HepG2 (cell line): ENCODE results near the gene PLB1. TPM values are rescaled to one million over a fixed set of nuclear protein-coding genes. Genes with fewer than 3 reads are reported as not detected.

ENCODE experiments used
- AGO2 ChIP-seq: fragments of 200-400 bp; formaldehyde crosslinking; optimal IDR thresholded peaks from 2 replicates; pipeline ENCODE3; 2017; ENCODE audit warnings: mild to moderate bottlenecking, low read depth, low read length, moderate library complexity
- EZH2 ChIP-seq: conservative IDR thresholded peaks from 2 replicates; pipeline ENCODE4 v1.6.1; 2012; ENCODE audit warnings: mild to moderate bottlenecking, low read depth, low read length, moderate library complexity
- GABPB1 ChIP-seq: IDR thresholded peaks from 2 replicates; pipeline ENCODE4 v1.6.1; 2016; ENCODE audit warnings: mild to moderate bottlenecking, missing genetic modification reagents, moderate library complexity, missing compliant biosample characterization
- MYNN ChIP-seq: sonication (generic); formaldehyde crosslinking; IDR thresholded peaks from 2 replicates; pipeline ENCODE4 v1.4.0; 2020; ENCODE audit warnings: mild to moderate bottlenecking, low read depth, missing genetic modification reagents
- STAG1 ChIP-seq: sonication (generic); formaldehyde crosslinking; IDR thresholded peaks from 2 replicates; pipeline ENCODE4 v1.4.0; 2020; ENCODE audit warnings: missing genetic modification reagents
- TBX2 ChIP-seq: sonication (generic); formaldehyde crosslinking; IDR thresholded peaks from 2 replicates; pipeline ENCODE4 v1.5.0; 2020; ENCODE audit warnings: missing genetic modification reagents, mild to moderate bottlenecking, borderline replicate concordance
- ZC3H13 ChIP-seq: sonication (generic); formaldehyde crosslinking; IDR thresholded peaks from 2 replicates; pipeline ENCODE4 v1.8.1; 2023; ENCODE audit warnings: mild to moderate bottlenecking, missing genetic modification reagents, moderate library complexity
- ZNF138 ChIP-seq: sonication (generic); formaldehyde crosslinking; IDR thresholded peaks from 2 replicates; pipeline ENCODE4 v1.5.0; 2020; ENCODE audit warnings: mild to moderate bottlenecking, low read depth, missing genetic modification reagents
- ZNF24 ChIP-seq: fragments of 450-650 bp; IDR thresholded peaks from 2 replicates; pipeline ENCODE4 v1.6.1; 2017; ENCODE audit warnings: antibody characterized with exemption, mild to moderate bottlenecking
- ZNF274 ChIP-seq: sonication (generic); formaldehyde crosslinking; IDR thresholded peaks from 2 replicates; pipeline ENCODE4 v1.5.1; 2020; ENCODE audit warnings: mild to moderate bottlenecking, missing genetic modification reagents
- ZNF558 ChIP-seq: sonication (generic); formaldehyde crosslinking; IDR thresholded peaks from 2 replicates; pipeline ENCODE4 v1.9.0; 2022; ENCODE audit warnings: mild to moderate bottlenecking, missing genetic modification reagents, borderline replicate concordance
- ZNF816 ChIP-seq: sonication (generic); formaldehyde crosslinking; IDR thresholded peaks from 2 replicates; pipeline ENCODE4 v1.8.0; 2022; ENCODE audit warnings: missing genetic modification reagents, mild to moderate bottlenecking, borderline replicate concordance
- polyA plus RNA-seq, 8 experiments: library from polyadenylated mRNA; depleted of rRNA in 3 of 8; stranded (reverse) in 7 of 8; unstranded in 1 of 8; fragments of >200 nt; fragmentation: Illumina TruSeq in 4 of 8; extraction: Trizol in 4 of 8; gene quantifications; 2 replicates each; pipeline versions ENCODE4 v1.2.1 to v1.2.3, GENCODE V29; 2011 to 2016; ENCODE audit warnings: low read depth in 4 of 8, missing spikeins in 1 of 8, mixed read lengths in 1 of 8; ENCODE audit not compliant: insufficient read depth in 1 of 8
- total RNA-seq, 5 experiments: library from RNA; depleted of rRNA; stranded (reverse); fragments of >200 nt; fragmentation: Illumina TruSeq; extraction: Trizol; gene quantifications; 2 replicates each; pipeline ENCODE4 v1.2.3, GENCODE V29; 2016; ENCODE audit warnings: low read depth in 1 of 5
- TF ChIP-seq, protein P1 (sequence below): sonication (generic); formaldehyde crosslinking; conservative IDR thresholded peaks from 2 replicates; pipeline ENCODE4 v1.8.1; 2023; ENCODE audit warnings: missing genetic modification reagents
- TF ChIP-seq, protein P2 (sequence below): sonication (generic); formaldehyde crosslinking; IDR thresholded peaks from 2 replicates; pipeline ENCODE4 v1.5.0; 2020; ENCODE audit warnings: mild to moderate bottlenecking, missing genetic modification reagents
- TF ChIP-seq, protein P3 (sequence below): IDR thresholded peaks from 2 replicates; pipeline ENCODE4 v1.6.1; 2018; ENCODE audit warnings: missing genetic modification reagents
- TF ChIP-seq, protein P4 (sequence below): sonication (generic); formaldehyde crosslinking; IDR thresholded peaks from 2 replicates; pipeline ENCODE4 v1.5.1; 2020; ENCODE audit warnings: mild to moderate bottlenecking, moderate library complexity, missing genetic modification reagents
- TF ChIP-seq, protein P5 (sequence below): sonication (generic); formaldehyde crosslinking; IDR thresholded peaks from 2 replicates; pipeline ENCODE4 v1.8.1; 2023; ENCODE audit warnings: mild to moderate bottlenecking, missing genetic modification reagents, borderline replicate concordance

Gene PLB1
- total and polyA plus RNA-seq, 2 of the 13 experiments (the other 11 are each of a cell fraction or from before 2014, with no cell fraction given) = 0.20 to 1.8 TPM

DNA sequence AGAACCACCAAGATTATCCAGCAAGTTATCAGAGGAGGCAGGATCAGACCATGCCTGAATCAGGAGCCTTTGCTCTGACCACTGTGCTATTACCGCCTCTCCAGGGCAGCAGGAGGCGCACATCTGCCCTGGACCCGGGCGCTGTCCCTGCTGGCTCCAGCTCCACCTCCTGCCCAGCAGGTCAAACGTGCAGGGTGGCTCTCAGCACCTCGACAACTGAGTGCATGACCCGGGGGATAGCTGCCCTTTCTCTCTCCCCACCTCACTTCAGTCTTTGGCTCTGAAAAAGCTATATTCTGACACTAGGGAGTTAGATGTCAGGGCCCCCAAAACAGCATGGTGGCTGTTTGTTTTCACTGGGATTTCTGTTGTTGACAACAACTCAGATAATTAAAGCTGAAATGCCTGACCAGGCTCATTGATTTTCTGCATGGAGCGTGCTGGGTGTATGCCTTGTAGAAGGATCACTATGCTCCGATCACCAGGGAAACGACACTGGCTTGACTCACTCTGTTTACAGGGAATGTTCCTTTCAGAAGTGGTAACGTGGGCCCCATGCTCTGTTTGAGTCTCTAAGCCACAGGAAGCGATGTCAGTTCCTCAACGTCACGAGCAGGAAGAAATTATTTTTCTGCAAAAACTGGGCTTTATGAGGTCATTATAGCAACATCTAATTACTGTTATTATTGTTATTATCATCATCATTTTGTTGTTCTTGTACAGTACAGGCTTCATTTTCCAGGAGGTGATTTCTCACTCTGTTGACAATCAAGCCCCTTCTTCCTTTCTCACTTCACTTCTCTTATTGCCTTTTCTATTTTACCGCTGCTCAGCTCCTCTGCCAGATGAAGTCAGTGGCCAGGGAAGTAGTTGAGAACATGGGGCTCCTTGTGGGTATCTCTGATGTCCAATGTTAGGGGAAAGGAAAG, 125.6 kb downstream of the PLB1 start (continued):
- TF ChIP-seq, protein P1, sequence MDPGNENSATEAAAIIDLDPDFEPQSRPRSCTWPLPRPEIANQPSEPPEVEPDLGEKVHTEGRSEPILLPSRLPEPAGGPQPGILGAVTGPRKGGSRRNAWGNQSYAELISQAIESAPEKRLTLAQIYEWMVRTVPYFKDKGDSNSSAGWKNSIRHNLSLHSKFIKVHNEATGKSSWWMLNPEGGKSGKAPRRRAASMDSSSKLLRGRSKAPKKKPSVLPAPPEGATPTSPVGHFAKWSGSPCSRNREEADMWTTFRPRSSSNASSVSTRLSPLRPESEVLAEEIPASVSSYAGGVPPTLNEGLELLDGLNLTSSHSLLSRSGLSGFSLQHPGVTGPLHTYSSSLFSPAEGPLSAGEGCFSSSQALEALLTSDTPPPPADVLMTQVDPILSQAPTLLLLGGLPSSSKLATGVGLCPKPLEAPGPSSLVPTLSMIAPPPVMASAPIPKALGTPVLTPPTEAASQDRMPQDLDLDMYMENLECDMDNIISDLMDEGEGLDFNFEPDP (CRISPR knock-in tag) = no peak
- TF ChIP-seq EZH2 (no peak), AGO2 (no peak), GABPB1 (CRISPR knock-in tag) (peak; percentile 68), STAG1 (peak; percentile 82), ZNF558 (CRISPR knock-in tag) (peak; percentile 89; the same call in 1 of the 2 replicates), MYNN (CRISPR knock-in tag) (no peak), ZNF138 (CRISPR knock-in tag) (0 out of 2 replicates have a peak, but pooled peaks have one; percentile 59), TBX2 (peak; percentile 93), ZNF816 (CRISPR knock-in tag) (peak; percentile 47; the same call in 1 of the 2 replicates), ZNF274 (CRISPR knock-in tag) (peak; percentile 96), ZNF24 (0 out of 2 replicates have a peak, but pooled peaks have one; percentile 38), ZC3H13 (CRISPR knock-in tag) (peak; percentile 69; the same call in 1 of the 2 replicates)
- TF ChIP-seq, protein P2, sequence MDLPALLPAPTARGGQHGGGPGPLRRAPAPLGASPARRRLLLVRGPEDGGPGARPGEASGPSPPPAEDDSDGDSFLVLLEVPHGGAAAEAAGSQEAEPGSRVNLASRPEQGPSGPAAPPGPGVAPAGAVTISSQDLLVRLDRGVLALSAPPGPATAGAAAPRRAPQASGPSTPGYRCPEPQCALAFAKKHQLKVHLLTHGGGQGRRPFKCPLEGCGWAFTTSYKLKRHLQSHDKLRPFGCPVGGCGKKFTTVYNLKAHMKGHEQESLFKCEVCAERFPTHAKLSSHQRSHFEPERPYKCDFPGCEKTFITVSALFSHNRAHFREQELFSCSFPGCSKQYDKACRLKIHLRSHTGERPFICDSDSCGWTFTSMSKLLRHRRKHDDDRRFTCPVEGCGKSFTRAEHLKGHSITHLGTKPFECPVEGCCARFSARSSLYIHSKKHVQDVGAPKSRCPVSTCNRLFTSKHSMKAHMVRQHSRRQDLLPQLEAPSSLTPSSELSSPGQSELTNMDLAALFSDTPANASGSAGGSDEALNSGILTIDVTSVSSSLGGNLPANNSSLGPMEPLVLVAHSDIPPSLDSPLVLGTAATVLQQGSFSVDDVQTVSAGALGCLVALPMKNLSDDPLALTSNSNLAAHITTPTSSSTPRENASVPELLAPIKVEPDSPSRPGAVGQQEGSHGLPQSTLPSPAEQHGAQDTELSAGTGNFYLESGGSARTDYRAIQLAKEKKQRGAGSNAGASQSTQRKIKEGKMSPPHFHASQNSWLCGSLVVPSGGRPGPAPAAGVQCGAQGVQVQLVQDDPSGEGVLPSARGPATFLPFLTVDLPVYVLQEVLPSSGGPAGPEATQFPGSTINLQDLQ (CRISPR knock-in tag) = 0 out of 2 replicates have a peak, but pooled peaks have one; percentile 57
- TF ChIP-seq, protein P3, sequence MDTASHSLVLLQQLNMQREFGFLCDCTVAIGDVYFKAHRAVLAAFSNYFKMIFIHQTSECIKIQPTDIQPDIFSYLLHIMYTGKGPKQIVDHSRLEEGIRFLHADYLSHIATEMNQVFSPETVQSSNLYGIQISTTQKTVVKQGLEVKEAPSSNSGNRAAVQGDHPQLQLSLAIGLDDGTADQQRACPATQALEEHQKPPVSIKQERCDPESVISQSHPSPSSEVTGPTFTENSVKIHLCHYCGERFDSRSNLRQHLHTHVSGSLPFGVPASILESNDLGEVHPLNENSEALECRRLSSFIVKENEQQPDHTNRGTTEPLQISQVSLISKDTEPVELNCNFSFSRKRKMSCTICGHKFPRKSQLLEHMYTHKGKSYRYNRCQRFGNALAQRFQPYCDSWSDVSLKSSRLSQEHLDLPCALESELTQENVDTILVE (CRISPR knock-in tag) = no peak
- TF ChIP-seq, protein P4, sequence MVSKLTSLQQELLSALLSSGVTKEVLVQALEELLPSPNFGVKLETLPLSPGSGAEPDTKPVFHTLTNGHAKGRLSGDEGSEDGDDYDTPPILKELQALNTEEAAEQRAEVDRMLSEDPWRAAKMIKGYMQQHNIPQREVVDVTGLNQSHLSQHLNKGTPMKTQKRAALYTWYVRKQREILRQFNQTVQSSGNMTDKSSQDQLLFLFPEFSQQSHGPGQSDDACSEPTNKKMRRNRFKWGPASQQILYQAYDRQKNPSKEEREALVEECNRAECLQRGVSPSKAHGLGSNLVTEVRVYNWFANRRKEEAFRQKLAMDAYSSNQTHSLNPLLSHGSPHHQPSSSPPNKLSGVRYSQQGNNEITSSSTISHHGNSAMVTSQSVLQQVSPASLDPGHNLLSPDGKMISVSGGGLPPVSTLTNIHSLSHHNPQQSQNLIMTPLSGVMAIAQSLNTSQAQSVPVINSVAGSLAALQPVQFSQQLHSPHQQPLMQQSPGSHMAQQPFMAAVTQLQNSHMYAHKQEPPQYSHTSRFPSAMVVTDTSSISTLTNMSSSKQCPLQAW (CRISPR knock-in tag) = peak; percentile 76
- TF ChIP-seq, protein P5, sequence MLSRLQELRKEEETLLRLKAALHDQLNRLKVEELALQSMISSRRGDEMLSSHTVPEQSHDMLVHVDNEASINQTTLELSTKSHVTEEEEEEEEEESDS (CRISPR knock-in tag) = no peak
